Activated naive CD4-positive, alpha-beta T cell treated with anti-CD3 and anti-CD28 coated beads, Interleukin-2, amount 10 ng/mL, durations not matched to agents 5 hours and 36 hours (primary cell): Measurements from ENCODE around the gene SMCP. TPM values are rescaled to one million over a fixed set of nuclear protein-coding genes. Genes with fewer than 3 reads are reported as not detected.

ENCODE experiments used
- total RNA-seq, 2 experiments: library from RNA; stranded (reverse); gene quantifications; one replicate each; pipeline ENCODE4 v1.2.3, GENCODE V29; 2021

The SMCP gene, protein sequence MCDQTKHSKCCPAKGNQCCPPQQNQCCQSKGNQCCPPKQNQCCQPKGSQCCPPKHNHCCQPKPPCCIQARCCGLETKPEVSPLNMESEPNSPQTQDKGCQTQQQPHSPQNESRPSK
- total RNA-seq = not detected

DNA sequence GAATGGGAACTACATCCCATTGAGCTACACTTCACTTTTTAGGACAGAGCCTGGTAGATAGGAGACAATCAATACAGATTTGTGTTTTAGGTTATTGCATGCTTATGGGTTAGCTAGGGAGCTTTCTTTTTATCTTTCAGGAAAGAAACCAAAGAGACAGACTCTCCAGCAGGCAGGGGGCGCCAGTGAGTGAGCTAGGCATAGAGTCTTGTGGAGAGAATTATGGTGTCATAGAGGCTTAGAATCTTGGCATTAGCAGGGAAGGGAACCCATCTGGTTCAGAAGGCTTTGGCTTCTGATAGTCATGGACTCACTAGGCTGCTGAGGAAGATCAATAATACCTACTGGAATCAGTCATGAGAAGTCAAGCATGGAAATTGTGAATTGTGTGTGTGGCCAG, at the start of gene SMCP:
TSS of gene SMCP (plus strand) at position 281 of the 400 bp plus-strand sequence. CDS start 6,101 bp downstream, outside the sequence.

DNA sequence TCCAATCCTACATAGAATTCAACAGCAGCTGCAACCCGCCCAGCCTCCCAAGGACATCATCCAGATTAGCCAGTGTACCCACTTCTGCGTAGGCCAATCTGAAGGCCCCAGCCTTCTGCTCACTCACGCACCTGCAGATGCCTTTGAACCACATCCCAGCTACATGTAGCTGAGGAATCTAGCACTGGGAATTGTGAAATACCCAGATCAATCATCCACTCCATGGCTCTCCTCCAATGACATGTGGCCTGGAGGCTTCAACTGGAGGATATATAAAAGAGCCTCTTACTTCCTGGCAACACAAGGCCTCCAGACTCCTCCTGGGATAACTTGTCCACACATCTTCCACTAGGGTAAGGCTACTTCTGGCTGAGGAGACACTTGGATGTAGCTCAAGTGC, 35.6 kb upstream of the SMCP start, which contains the start of gene LCE6A:
TSS of gene LCE6A (plus strand) at position 301 of the 400 bp plus-strand sequence. CDS start 665 bp downstream, outside the sequence.

DNA sequence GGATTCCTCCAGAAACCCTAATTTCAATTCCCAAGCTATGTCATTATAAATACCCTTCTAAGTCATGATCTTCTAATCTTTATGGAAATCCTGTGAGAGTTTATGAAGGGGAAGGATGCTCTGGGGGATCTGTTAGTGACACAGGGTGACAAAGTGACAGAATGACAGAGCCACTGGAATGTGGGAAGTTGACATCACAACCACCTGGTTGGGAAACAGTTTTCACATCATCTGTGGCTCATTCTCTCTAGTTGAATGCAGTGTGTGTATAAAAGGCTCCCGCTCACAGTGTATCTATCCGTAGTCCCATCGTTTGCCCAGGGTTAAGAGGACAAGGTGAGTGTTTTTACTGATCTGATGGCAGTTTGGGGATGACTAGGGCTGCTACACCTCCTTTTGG, 18.4 kb upstream of the SMCP start, which contains the start of gene LCE7A:
TSS of gene LCE7A (plus strand) at position 301 of the 400 bp plus-strand sequence. CDS start 702 bp downstream, outside the sequence.

DNA sequence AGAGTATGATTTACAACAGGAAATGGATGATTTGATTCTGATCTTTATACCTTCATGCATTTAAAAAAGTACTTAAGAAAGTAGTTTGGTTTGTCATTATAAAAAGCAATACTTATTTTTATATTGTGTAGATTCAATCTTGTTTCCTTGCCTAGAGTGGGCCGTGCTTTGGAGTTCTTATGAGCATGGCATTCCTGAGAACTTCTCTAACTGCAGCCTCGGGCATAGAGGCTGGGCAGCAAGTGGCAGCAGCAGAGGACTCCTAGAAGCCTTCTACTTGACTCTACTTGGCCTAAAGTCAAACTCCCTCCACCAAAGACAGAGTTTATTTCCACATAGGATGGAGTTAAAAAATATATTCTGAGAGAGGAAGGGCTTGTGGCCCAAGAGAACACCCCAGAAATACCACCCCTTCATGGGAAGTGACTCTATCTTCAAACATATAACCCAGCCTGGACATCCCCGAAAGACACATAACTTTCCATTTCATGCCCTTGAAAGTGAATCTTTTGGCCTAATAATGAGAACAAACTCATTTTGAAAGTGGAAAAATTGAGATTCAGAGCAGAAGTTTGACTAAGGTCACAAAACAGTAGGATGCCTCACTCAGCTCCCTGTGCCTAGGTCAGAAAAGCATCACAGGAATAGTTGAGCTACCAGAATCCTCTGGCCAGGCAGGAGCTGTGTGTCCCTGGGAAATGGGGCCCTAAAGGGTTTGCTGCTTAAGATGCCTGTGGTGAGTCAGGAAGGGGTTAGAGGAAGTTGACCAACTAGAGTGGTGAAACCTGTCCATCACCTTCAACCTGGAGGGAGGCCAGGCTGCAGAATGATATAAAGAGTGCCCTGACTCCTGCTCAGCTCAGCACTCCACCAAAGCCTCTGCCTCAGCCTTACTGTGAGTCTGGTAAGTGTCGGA, 29.8 kb downstream of the SMCP start, which contains the start of gene IVL:
TSS of gene IVL (plus strand) at position 861 of the 916 bp plus-strand sequence. CDS start 1,252 bp downstream, outside the sequence.

Other genes with a start within 250 kb of the SMCP start
- gene LCE2D, start 214.9 kb upstream of the SMCP start, total RNA-seq = not detected
- not detected for gene LCE2C, start 203.0 kb upstream of the SMCP start, total RNA-seq
- gene LCE2B, start 192.2 kb upstream of the SMCP start, total RNA-seq = not detected
- not detected for gene LCE2A, start 180.0 kb upstream of the SMCP start, total RNA-seq
- gene LCE4A, start 170.2 kb upstream of the SMCP start, total RNA-seq = not detected
- not detected for gene KPRP, start 120.3 kb upstream of the SMCP start, total RNA-seq
- gene LCE1F, start 103.2 kb upstream of the SMCP start, total RNA-seq = not detected
- gene LCE1E, start 92.1 kb upstream of the SMCP start, total RNA-seq = not detected
- gene LCE1D, start 81.6 kb upstream of the SMCP start, total RNA-seq = not detected
- gene LCE1C, start 71.7 kb upstream of the SMCP start, total RNA-seq = not detected
- gene LCE1B, start 66.4 kb upstream of the SMCP start, total RNA-seq = not detected
- gene LCE1A, start 50.8 kb upstream of the SMCP start, total RNA-seq = not detected
- gene LCE6A, start 35.5 kb upstream of the SMCP start, total RNA-seq = not detected
- gene LCE7A, start 18.3 kb upstream of the SMCP start, total RNA-seq = not detected
- gene IVL, start 30.2 kb downstream of the SMCP start, total RNA-seq = not detected
- gene SPRR5, start 68.9 kb downstream of the SMCP start, total RNA-seq = not detected
- not detected for gene SPRR4, start 92.3 kb downstream of the SMCP start, total RNA-seq
- gene SPRR1A, start 105.8 kb downstream of the SMCP start, total RNA-seq = not detected
- gene SPRR3, start 123.4 kb downstream of the SMCP start, total RNA-seq = not detected
- not detected for gene SPRR1B, start 152.9 kb downstream of the SMCP start, total RNA-seq
- gene SPRR2D, start 162.8 kb downstream of the SMCP start, total RNA-seq = not detected
- not detected for gene SPRR2A, start 179.2 kb downstream of the SMCP start, total RNA-seq
- not detected for gene SPRR2B, start 193.3 kb downstream of the SMCP start, total RNA-seq
- not detected for gene SPRR2E, start 216.2 kb downstream of the SMCP start, total RNA-seq
- gene SPRR2F, start 235.2 kb downstream of the SMCP start, total RNA-seq = not detected